OCI-LY1 (cell line): ENCODE results near the gene LRP2.

Experiments used
- H2AFZ ChIP-seq: fragments of 200-600 bp; sonication (generic), shearing (Covaris generic); 2 replicates; pipeline ENCODE4 v1.6.0; 2014; ENCODE audit warnings: antibody characterized with exemption, mild to moderate bottlenecking, low read length
- H3F3A ChIP-seq: fragments of 200-600 bp; sonication (generic), shearing (Covaris generic); 2 replicates; pipeline ENCODE4 v1.6.0; 2014; ENCODE audit warnings: mild to moderate bottlenecking, antibody characterized with exemption, low read length, moderate library complexity; ENCODE audit not compliant: insufficient read depth
- H3K27ac ChIP-seq: fragments of 200-600 bp; sonication (generic); 2 replicates; pipeline ENCODE4 v1.5.1; 2014; ENCODE audit warnings: low read length, mixed run types, mild to moderate bottlenecking, low read depth; ENCODE audit not compliant: poor library complexity, severe bottlenecking
- H3K27me3 ChIP-seq: fragments of 200-600 bp; sonication (generic); 2 replicates; pipeline ENCODE4 v1.6.0; 2014; ENCODE audit warnings: antibody characterized with exemption, mild to moderate bottlenecking, low read length, moderate library complexity; ENCODE audit not compliant: insufficient read depth
- H3K36me3 ChIP-seq: fragments of 200-600 bp; sonication (generic); 2 replicates; pipeline ENCODE4 v1.6.1; 2014; ENCODE audit warnings: mild to moderate bottlenecking, antibody characterized with exemption, low read length, moderate library complexity, mixed read lengths; ENCODE audit not compliant: insufficient read depth
- H3K4me1 ChIP-seq: fragments of 200-600 bp; sonication (generic); 2 replicates; pipeline ENCODE4 v1.5.1; 2014; ENCODE audit warnings: mild to moderate bottlenecking, low read length, moderate library complexity; ENCODE audit not compliant: insufficient read depth, severe bottlenecking
- H3K4me2 ChIP-seq: fragments of 200-600 bp; sonication (generic), shearing (Covaris generic); 2 replicates; pipeline ENCODE4 v1.6.1; 2014; ENCODE audit warnings: low read length
- H3K4me3 ChIP-seq: fragments of 200-600 bp; sonication (generic); 2 replicates; pipeline ENCODE4 v1.5.1; 2014; ENCODE audit warnings: low read length, low read depth, mild to moderate bottlenecking, mixed read lengths; ENCODE audit not compliant: poor library complexity, severe bottlenecking
- H3K79me2 ChIP-seq: fragments of 200-600 bp; shearing (Covaris generic); 2 replicates; pipeline ENCODE4 v1.6.1; 2016; ENCODE audit warnings: mixed run types, low read length, mixed read lengths; ENCODE audit not compliant: insufficient read depth
- H3K9ac ChIP-seq: fragments of 200-600 bp; sonication (generic), shearing (Covaris generic); 2 replicates; pipeline ENCODE4 v1.6.1; 2014; ENCODE audit warnings: mild to moderate bottlenecking, low read length, mixed read lengths
- H3K9me2 ChIP-seq: fragments of 200-600 bp; sonication (generic), shearing (Covaris generic); 2 replicates; pipeline ENCODE4 v1.6.1; 2014; ENCODE audit warnings: low read depth, mild to moderate bottlenecking, low read length, mixed read lengths
- H3K9me3 ChIP-seq: fragments of 200-600 bp; shearing (Covaris generic); 2 replicates; pipeline ENCODE4 v1.6.1; 2014; ENCODE audit warnings: low read length, mixed read lengths
- H4K20me1 ChIP-seq: fragments of 200-600 bp; sonication (generic), shearing (Covaris generic); 2 replicates; pipeline ENCODE4 v1.6.0; 2016; ENCODE audit warnings: mild to moderate bottlenecking, low read length; ENCODE audit not compliant: insufficient read depth
- EZH2 ChIP-seq: fragments of 200-600 bp; sonication (generic), shearing (Covaris generic); IDR thresholded peaks from 2 replicates; pipeline ENCODE4 v1.8.0; 2017; ENCODE audit warnings: borderline replicate concordance, mixed run types, mild to moderate bottlenecking, antibody characterized with exemption, low read length, moderate library complexity, mixed read lengths
- TF ChIP-seq, protein P1 (sequence below): fragments of 200-600 bp; sonication (generic), shearing (Covaris generic); IDR thresholded peaks from 2 replicates; pipeline ENCODE4 v1.5.1; 2017; ENCODE audit warnings: mild to moderate bottlenecking, antibody characterized with exemption, low read length, moderate library complexity, mixed read lengths

The LRP2 gene

DNA sequence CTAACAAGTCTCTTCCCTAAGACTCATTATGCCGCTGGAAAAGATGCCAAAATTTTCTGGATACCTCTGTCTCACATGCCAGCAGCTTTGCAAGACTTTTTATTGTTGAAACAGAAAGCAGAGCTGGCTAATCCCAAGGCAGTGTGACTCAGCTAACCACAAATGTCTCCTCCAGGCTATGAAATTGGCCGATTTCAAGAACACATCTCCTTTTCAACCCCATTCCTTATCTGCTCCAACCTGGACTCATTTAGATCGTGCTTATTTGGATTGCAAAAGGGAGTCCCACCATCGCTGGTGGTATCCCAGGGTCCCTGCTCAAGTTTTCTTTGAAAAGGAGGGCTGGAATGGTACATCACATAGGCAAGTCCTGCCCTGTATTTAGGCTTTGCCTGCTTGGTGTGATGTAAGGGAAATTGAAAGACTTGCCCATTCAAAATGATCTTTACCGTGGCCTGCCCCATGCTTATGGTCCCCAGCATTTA is 266.7 kb downstream of the LRP2 start:
- TF ChIP-seq, protein P1, sequence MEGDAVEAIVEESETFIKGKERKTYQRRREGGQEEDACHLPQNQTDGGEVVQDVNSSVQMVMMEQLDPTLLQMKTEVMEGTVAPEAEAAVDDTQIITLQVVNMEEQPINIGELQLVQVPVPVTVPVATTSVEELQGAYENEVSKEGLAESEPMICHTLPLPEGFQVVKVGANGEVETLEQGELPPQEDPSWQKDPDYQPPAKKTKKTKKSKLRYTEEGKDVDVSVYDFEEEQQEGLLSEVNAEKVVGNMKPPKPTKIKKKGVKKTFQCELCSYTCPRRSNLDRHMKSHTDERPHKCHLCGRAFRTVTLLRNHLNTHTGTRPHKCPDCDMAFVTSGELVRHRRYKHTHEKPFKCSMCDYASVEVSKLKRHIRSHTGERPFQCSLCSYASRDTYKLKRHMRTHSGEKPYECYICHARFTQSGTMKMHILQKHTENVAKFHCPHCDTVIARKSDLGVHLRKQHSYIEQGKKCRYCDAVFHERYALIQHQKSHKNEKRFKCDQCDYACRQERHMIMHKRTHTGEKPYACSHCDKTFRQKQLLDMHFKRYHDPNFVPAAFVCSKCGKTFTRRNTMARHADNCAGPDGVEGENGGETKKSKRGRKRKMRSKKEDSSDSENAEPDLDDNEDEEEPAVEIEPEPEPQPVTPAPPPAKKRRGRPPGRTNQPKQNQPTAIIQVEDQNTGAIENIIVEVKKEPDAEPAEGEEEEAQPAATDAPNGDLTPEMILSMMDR = no peak
- no peak for TF ChIP-seq EZH2
- H3K36me3 ChIP-seq = no peaks in the 10 kb centered on the region
- no peak overlapping the region for H3K4me2 ChIP-seq
- no peaks in the 10 kb centered on the region for H3K9me2 ChIP-seq
- no peaks in the 10 kb centered on the region for H3F3A ChIP-seq
- H3K4me3 ChIP-seq = no peak overlapping the region
- no peak overlapping the region for H3K27ac ChIP-seq
- H3K4me1 ChIP-seq = no peaks in the 10 kb centered on the region
- H3K79me2 ChIP-seq = no peaks in the 10 kb centered on the region
- H2AFZ ChIP-seq = no peak overlapping the region
- no peaks in the 10 kb centered on the region for H4K20me1 ChIP-seq
- H3K9ac ChIP-seq = no peak overlapping the region
- no peaks in the 10 kb centered on the region for H3K9me3 ChIP-seq
- no peaks in the 10 kb centered on the region for H3K27me3 ChIP-seq

DNA sequence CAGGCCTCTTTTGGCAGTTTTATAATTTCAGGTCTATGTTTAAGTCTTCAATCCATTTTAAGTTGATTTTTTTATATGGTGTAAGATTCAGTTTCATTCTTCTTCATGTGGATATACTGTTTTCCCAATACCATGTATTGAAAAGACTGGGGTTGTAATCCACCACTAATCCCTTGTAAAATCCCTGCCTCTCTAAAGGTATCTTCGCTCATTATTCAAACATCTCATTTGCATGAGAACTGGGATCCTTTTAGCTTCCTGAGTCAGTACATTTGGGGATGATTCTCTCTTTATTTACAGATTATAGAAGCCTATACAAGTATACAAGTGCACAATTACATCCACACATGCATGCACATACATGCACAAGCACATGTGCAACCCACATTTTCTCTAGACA is 267.7 kb downstream of the LRP2 start:
- Histone ChIP-seq H3F3A (no peaks in the 10 kb centered on the region), H3K9ac (no peak overlapping the region), H2AFZ (no peak overlapping the region), H3K9me3 (no peaks in the 10 kb centered on the region), H3K4me3 (no peak overlapping the region), H3K27me3 (no peaks in the 10 kb centered on the region), H3K36me3 (no peaks in the 10 kb centered on the region), H3K79me2 (no peaks in the 10 kb centered on the region), H3K4me2 (no peak overlapping the region), H4K20me1 (no peaks in the 10 kb centered on the region), H3K4me1 (no peaks in the 10 kb centered on the region), H3K9me2 (no peaks in the 10 kb centered on the region), H3K27ac (no peak overlapping the region)
- TF ChIP-seq, protein P1 = no peak
- TF ChIP-seq EZH2 = no peak

DNA sequence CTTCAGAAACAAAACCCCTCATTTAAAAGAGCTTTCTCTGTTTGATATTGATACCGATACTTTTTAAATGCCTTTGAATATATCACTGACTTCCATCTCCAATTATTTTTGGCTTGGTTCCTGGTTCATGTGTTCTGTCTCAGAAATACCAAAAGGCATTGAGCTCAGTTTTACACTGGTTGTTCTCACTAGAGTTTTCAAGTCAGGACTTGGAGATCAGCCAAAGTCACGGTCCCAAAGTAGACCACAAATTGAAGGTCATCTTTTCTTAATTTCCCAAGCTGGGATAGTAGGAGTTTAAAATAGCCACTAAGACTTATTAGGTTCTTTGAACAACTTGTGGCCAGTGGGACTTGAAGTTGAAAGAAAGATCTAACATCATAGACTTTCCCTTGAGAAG is 268.8 kb downstream of the LRP2 start:
- H2AFZ ChIP-seq = no peak overlapping the region
- no peaks in the 10 kb centered on the region for H3K36me3 ChIP-seq
- no peaks in the 10 kb centered on the region for H3K9me2 ChIP-seq
- H3K27me3 ChIP-seq = no peaks in the 10 kb centered on the region
- H3K4me1 ChIP-seq = no peaks in the 10 kb centered on the region
- H3F3A ChIP-seq = no peaks in the 10 kb centered on the region
- no peaks in the 10 kb centered on the region for H4K20me1 ChIP-seq
- no peak overlapping the region for H3K27ac ChIP-seq
- H3K9ac ChIP-seq = no peak overlapping the region
- H3K4me2 ChIP-seq = no peak overlapping the region
- H3K79me2 ChIP-seq = no peaks in the 10 kb centered on the region
- TF ChIP-seq EZH2 = no peak
- TF ChIP-seq, protein P1 = no peak
- H3K4me3 ChIP-seq = no peak overlapping the region
- H3K9me3 ChIP-seq = no peaks in the 10 kb centered on the region
